MM.1S (cell line): Measurements from ENCODE around the gene ABCC3.

Experiments
- CTCF ChIP-seq: fragments of 300-600 bp; sonication (generic); IDR thresholded peaks from 2 replicates; pipeline ENCODE4 v1.5.1; 2016; ENCODE audit warnings: antibody characterized with exemption, low read length, mixed read lengths
- EZH2 ChIP-seq: fragments of 300-600 bp; sonication (generic); optimal IDR thresholded peaks from 2 replicates; pipeline ENCODE3; 2017; ENCODE audit warnings: low read depth, mild to moderate bottlenecking, antibody characterized with exemption, low read length, mixed read lengths
- EZH2phosphoT487 ChIP-seq: fragments of 300-600 bp; sonication (generic); IDR thresholded peaks from 2 replicates; pipeline ENCODE4 v1.6.1; 2018; ENCODE audit warnings: antibody characterized with exemption, low read length

- TF ChIP-seq CTCF (no peak), EZH2phosphoT487 (no peak), EZH2 (no peak)
Observed at GRCh38 chr17:50666316-50666715, 31.6 kb downstream of the ABCC3 start.
